Ascending aorta (tissue), 2 donors: Measurements from ENCODE around the gene ATP2A3. TPM values are rescaled to one million over a fixed set of nuclear protein-coding genes. Genes with fewer than 3 reads are reported as not detected.
A peak's percentile ranks its signal among the peaks of the same experiment; 100 is the strongest.

ENCODE experiments used
- DNase-seq, 2 donors: peaks; one replicate each; pipeline ENCODE4 v3.0.0-alpha.2; 2019; ENCODE audit warnings: low spot score in 2 of 2
- H3K27ac ChIP-seq, 2 donors: fragments of 200-600 bp; sonication (generic); one replicate each; pipeline ENCODE4 v1.5.1; 2016 to 2017; ENCODE audit warnings: mild to moderate bottlenecking in 1 of 2
- H3K27me3 ChIP-seq: fragments of 200-600 bp; sonication (generic); one replicate; pipeline ENCODE4 v1.5.1; 2017
- H3K36me3 ChIP-seq, 2 donors: fragments of 200-600 bp; sonication (generic); one replicate each; pipeline ENCODE4 v1.5.1; 2016
- H3K4me1 ChIP-seq, 2 donors: fragments of 200-600 bp; sonication (generic); one replicate each; pipeline ENCODE4 v1.5.1; 2016 to 2017; ENCODE audit warnings: mild to moderate bottlenecking in 1 of 2
- H3K4me3 ChIP-seq, 2 donors: fragments of 200-600 bp; sonication (generic); one replicate each; pipeline ENCODE4 v1.5.1; 2016 to 2017; ENCODE audit warnings: mild to moderate bottlenecking in 1 of 2
- H3K9me3 ChIP-seq, 2 donors: fragments of 200-600 bp; sonication (generic); one replicate each; pipeline ENCODE4 v1.5.1; 2016
- CTCF ChIP-seq, 3 experiments: fragments of 200-600 bp in 2 of 3; fragments of 450-650 bp in 1 of 3; sonication (generic) in 2 of 3; IDR thresholded peaks; one replicate each; pipeline ENCODE4 v1.5.1; 2016 to 2019; ENCODE audit warnings: antibody characterized with exemption in 3 of 3, mild to moderate bottlenecking in 1 of 3, moderate library complexity in 1 of 3
- intact Hi-C: fragments of 100-400 bp; cut with DNase I; formaldehyde crosslinking; loops from one replicate; pipeline ENCODE4 v1.15.1; 2023
- total RNA-seq: library from RNA; depleted of rRNA; stranded (reverse); fragments of >200 nt; gene quantifications from one replicate; pipeline ENCODE4 v1.1.0, GENCODE V29; 2016

Gene ATP2A3
- total RNA-seq, 1 donor from 2014 or later = 27.2 TPM

GRCh38 chr17:3912827-3913226 lies 51.4 kb downstream of the ATP2A3 start:
- intact Hi-C loops = loop anchor here (5.0 kb wide), 1 partner anchor 46 kb away; no protein-coding TSS in a partner anchor
- no peaks in the 10 kb centered on the region for H3K9me3 ChIP-seq
- no peak for TF ChIP-seq CTCF (IDR thresholded peaks at IDR 0.05)
- DNase-seq = no peak
- H3K4me3 ChIP-seq = no peak overlapping the region
- H3K27ac ChIP-seq = no peak overlapping the region
- no peaks in the 10 kb centered on the region for H3K27me3 ChIP-seq
- peaks cover 0 to 11% of the 10 kb centered on the region in 2 donors for H3K4me1 ChIP-seq
- no peaks in the 10 kb centered on the region for H3K36me3 ChIP-seq

- intact Hi-C loops = loop anchor here (5.0 kb wide), 1 partner anchor 44 kb away; no protein-coding TSS in a partner anchor
- no peak overlapping the region for H3K4me3 ChIP-seq
- peaks cover 0 to 4% of the 10 kb centered on the region in 2 donors for H3K4me1 ChIP-seq
- no peaks in the 10 kb centered on the region for H3K27me3 ChIP-seq
- H3K9me3 ChIP-seq = no peaks in the 10 kb centered on the region
- TF ChIP-seq CTCF (IDR thresholded peaks at IDR 0.05) = no peak
- H3K27ac ChIP-seq = no peak overlapping the region
- no peak for DNase-seq
- no peaks in the 10 kb centered on the region for H3K36me3 ChIP-seq
Observed at GRCh38 chr17:3911271-3912053, 52.8 kb downstream of the ATP2A3 start.

GRCh38 chr17:3910420-3911270 lies 53.6 kb downstream of the ATP2A3 start:
- Histone ChIP-seq H3K27me3 (no peaks in the 10 kb centered on the region), H3K4me1 (peaks cover 0 to 3% of the 10 kb centered on the region in 2 donors), H3K9me3 (no peaks in the 10 kb centered on the region), H3K4me3 (no peak overlapping the region), H3K36me3 (no peaks in the 10 kb centered on the region), H3K27ac (no peak overlapping the region)
- TF ChIP-seq CTCF (IDR thresholded peaks at IDR 0.05) = no peak
- DNase-seq = no peak
- intact Hi-C loops = loop anchor here (5.0 kb wide), 1 partner anchor 43 kb away; no protein-coding TSS in a partner anchor

GRCh38 chr17:3909257-3909656 lies 55.0 kb downstream of the ATP2A3 start:
- intact Hi-C loops = no loop called here
- no peak for TF ChIP-seq CTCF (IDR thresholded peaks at IDR 0.05)
- DNase-seq = no peak

GRCh38 chr17:3907483-3908216 lies 56.6 kb downstream of the ATP2A3 start:
- Histone ChIP-seq H3K4me3 (no peak overlapping the region), H3K36me3 (no peaks in the 10 kb centered on the region), H3K27ac (no peak overlapping the region), H3K27me3 (no peaks in the 10 kb centered on the region), H3K4me1 (no peaks in the 10 kb centered on the region), H3K9me3 (no peaks in the 10 kb centered on the region)
- intact Hi-C loops = no loop called here
- no peak for DNase-seq
- TF ChIP-seq CTCF (IDR thresholded peaks at IDR 0.05) = peak in 2 of 3 experiments; percentile 25 to 28

More at GRCh38 chr17:3909257-3909656, 55.0 kb downstream of the ATP2A3 start:
- H3K36me3 ChIP-seq = no peaks in the 10 kb centered on the region
- H3K4me1 ChIP-seq = peaks cover 0 to 3% of the 10 kb centered on the region in 2 donors
- no peak overlapping the region for H3K27ac ChIP-seq
- no peaks in the 10 kb centered on the region for H3K9me3 ChIP-seq
- H3K27me3 ChIP-seq = no peaks in the 10 kb centered on the region
- no peak overlapping the region for H3K4me3 ChIP-seq
